GM12864 (cell line): Measurements from ENCODE around the gene LCK.

Experiments used
- DNase-seq: peaks from one replicate; pipeline ENCODE4 v3.0.0-alpha.2; 2011; ENCODE audit warnings: low read depth
- H3K4me3 ChIP-seq: 2 replicates; pipeline ENCODE4 v1.5.1; 2011; ENCODE audit warnings: mild to moderate bottlenecking, low read depth, low read length, control low read depth
- TF ChIP-seq, protein P1 (sequence below): IDR thresholded peaks from 2 replicates; pipeline ENCODE4 v1.5.1; 2011; ENCODE audit warnings: low read depth, mild to moderate bottlenecking, moderate library complexity, low read length, control low read depth, inconsistent platforms; ENCODE audit errors: missing control alignments

The LCK gene

DNA sequence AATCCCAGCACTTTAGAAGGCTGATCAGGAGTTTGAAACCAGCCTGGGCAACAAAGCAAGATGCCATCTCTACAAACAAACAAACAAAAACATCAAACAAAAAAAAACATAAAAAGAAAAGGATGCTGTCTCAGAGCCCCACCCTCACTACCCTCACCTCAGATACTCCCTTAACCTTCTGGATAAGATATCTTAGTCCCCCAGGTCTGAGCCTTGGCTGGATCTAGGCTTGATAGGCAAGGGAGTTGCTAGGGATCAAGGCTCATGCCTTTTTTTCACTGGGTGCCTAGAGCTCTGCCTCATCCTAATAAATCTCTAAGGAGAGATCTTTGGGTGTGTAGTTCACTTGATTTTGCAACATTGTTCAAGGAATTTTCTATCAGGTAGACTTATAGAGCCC is 48.3 kb downstream of the LCK start:
- TF ChIP-seq, protein P1, sequence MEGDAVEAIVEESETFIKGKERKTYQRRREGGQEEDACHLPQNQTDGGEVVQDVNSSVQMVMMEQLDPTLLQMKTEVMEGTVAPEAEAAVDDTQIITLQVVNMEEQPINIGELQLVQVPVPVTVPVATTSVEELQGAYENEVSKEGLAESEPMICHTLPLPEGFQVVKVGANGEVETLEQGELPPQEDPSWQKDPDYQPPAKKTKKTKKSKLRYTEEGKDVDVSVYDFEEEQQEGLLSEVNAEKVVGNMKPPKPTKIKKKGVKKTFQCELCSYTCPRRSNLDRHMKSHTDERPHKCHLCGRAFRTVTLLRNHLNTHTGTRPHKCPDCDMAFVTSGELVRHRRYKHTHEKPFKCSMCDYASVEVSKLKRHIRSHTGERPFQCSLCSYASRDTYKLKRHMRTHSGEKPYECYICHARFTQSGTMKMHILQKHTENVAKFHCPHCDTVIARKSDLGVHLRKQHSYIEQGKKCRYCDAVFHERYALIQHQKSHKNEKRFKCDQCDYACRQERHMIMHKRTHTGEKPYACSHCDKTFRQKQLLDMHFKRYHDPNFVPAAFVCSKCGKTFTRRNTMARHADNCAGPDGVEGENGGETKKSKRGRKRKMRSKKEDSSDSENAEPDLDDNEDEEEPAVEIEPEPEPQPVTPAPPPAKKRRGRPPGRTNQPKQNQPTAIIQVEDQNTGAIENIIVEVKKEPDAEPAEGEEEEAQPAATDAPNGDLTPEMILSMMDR, result no peak
- no peak for DNase-seq
- H3K4me3 ChIP-seq, result no peak overlapping the region

DNA sequence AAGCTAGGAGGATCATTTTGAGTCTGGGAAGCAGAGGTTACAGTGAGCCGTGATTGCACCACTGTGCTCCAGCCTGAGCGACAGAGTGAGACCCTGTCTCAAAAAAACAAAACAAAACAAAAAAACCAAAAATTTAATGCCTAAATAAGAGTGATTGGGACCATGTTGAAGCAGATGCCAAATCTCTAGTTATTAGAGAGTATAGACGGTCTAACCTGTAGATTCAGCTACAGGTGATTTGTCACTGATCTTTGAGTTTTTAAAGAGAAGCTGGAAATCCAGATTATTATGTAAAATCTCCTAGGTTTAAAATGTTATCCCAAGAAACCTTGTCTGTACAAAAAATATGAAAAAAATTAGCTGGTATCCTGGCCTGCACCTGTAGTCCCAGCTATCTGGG is 52.3 kb downstream of the LCK start:
- DNase-seq, result no peak
- TF ChIP-seq, protein P1, result no peak
- H3K4me3 ChIP-seq, result no peak overlapping the region

DNA sequence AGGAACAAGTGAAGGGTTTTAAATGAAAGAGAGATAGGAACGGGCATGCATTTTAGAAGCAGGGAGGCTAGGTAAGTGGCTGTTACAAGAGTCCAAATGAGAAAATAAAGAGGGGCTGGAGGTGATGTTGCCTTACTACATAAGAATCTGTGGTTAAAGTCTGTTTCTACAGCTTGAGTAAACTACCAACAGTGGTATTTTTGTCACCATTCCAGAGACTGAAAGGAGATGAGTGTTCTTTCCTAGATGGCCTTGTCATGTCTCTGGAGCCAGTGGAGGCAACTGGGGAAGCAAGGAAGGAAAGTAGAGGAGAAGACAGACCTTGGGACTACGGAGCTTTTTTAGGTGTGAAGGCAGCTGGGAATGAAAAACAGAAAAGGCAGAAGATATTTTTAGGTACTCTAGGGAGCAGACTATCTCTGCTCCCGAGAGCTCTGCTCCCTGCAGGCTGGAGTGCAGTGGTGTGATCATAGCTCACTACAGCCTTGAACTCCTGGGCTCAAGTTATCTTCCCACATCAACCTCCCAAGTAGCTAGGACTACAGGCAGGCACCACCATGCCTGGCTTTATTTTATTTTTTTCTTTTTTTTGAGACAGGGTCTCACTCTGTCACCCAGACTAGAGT is 53.0 kb downstream of the LCK start:
- DNase-seq, result no peak
- TF ChIP-seq, protein P1, result no peak
- H3K4me3 ChIP-seq, result no peak overlapping the region

DNA sequence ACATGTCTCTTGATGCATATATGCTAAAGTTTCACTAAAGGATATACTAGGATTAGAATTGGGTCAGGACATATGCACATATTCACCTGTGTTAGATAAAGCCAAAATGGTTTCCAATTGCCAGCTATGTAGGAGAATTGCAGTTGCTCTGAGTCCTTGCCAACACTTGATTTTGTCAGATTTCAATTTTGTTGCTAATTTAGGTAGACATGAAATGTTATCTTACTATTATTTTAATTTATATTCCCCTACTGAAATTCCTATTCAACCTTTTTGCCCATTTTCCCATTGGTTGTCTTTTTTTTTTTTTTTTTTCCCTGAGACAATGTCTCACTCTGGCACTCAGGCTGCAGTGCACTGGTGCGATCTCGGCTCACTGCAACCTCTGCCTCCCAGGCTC is 54.2 kb downstream of the LCK start:
- no peak for DNase-seq
- TF ChIP-seq, protein P1, result no peak
- no peak overlapping the region for H3K4me3 ChIP-seq

DNA sequence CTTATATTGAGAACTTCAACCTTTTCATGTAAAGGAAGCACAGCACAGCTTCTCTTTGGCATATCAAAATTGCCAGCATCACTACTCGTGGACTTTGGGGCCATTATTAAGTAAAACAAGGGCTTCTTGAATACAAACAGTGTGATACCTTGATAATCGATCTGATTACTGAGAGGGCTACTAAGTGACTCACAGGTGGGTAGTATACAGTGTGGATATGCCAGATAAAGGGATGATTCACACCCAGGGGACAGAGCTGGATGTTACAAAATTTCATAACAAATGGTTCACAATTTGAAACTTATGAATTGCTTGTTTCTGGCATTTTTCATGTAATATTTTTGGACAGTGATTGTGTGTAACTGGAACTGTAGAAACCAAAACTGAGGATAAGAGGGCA is 56.3 kb downstream of the LCK start:
- H3K4me3 ChIP-seq, result no peak overlapping the region
- DNase-seq, result no peak
- TF ChIP-seq, protein P1, result no peak

DNA sequence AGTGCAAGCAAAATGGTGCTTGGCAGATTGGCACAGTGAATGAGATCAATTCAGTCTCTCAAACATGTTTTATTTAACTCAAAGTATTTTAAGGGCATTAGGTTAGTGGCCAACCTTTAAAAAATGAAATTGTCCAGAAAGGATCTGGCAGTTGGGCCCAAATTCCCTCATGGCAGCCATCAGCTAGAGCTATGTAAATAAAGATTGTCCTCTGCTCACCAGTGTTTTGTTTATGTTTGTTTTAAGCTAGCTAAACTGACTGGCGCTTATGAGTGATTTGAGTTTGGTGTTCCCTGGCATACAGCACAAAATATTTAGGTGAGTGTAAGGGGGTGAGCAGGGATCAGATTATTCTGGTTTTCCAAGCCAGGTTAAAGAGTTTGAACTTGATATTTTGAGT is 58.9 kb downstream of the LCK start:
- H3K4me3 ChIP-seq, result no peak overlapping the region
- TF ChIP-seq, protein P1, result no peak
- no peak for DNase-seq

DNA sequence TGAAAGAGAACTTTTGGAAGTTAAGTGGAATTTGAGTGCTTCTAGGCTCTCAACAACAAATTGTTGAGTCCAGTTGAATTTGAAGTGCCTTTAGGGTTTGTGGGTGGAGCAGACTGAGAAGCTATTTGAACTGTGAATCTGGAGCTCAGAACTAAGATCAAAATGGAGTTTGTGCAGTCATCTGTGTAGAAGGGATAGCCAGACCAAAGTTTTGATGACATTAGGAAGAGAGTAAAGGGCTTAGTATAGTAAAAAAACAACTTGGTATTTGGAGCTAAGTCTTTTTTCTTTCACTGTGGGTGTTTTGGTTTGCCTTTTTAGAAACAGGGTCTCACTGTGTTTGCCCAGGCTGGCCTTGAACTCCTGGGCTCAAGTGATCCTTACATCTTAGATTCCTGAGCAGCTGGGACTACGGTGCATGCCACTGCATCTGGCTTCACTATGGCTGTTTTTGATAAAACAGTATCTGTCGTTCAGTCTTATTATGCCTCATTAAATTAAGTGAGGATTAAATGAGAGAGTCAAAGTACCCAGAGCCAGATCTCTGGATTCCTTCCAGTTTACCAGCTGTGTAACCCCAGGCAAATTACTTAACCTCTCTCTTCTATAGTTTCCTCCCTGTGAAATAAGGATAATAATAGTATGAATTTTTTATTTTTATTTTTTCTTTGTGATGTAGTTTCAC is 60.8 kb downstream of the LCK start:
- no peak overlapping the region for H3K4me3 ChIP-seq
- TF ChIP-seq, protein P1, result no peak
- DNase-seq, result no peak
